K562 (cell line): ENCODE results near the gene R3HDM2. TPM values are rescaled to one million over a fixed set of nuclear protein-coding genes. Genes with fewer than 3 reads are reported as not detected.

ENCODE experiments used
- ARID1B ChIP-seq: fragments of 450-650 bp; IDR thresholded peaks from 2 replicates; pipeline ENCODE4 v1.6.1; 2016; ENCODE audit warnings: antibody characterized with exemption, mild to moderate bottlenecking, inconsistent platforms
- BACH1 ChIP-seq: fragments of 200-800 bp; sonication (Bioruptor generic); IDR thresholded peaks from 2 replicates; pipeline ENCODE4 v1.6.1; 2016; ENCODE audit warnings: missing genetic modification characterization, missing compliant biosample characterization
- BCOR ChIP-seq: fragments of 450-650 bp; IDR thresholded peaks from 2 replicates; pipeline ENCODE4 v1.6.1; 2016
- CHAMP1 ChIP-seq: fragments of 450-650 bp; IDR thresholded peaks from 2 replicates; pipeline ENCODE4 v1.6.1; 2016; ENCODE audit warnings: mild to moderate bottlenecking
- CHD1 ChIP-seq: fragments of 200-600 bp; sonication (generic); IDR thresholded peaks from one replicate; pipeline ENCODE4 v1.6.1; 2012; ENCODE audit warnings: mild to moderate bottlenecking, moderate library complexity, low read length, inconsistent platforms
- DPF2 ChIP-seq: fragments of 450-650 bp; IDR thresholded peaks from 2 replicates; pipeline ENCODE4 v1.6.1; 2016
- ETV1 ChIP-seq: fragments of 450-650 bp; conservative IDR thresholded peaks from 2 replicates; pipeline ENCODE4 v1.6.1; 2016; ENCODE audit warnings: missing genetic modification characterization, control low read depth, low read depth, missing compliant biosample characterization
- ETV5 ChIP-seq: sonication (generic); formaldehyde crosslinking; IDR thresholded peaks from 2 replicates; pipeline ENCODE4 v1.4.0; 2020; ENCODE audit warnings: low read depth, mild to moderate bottlenecking, missing genetic modification reagents
- ILF3 ChIP-seq: fragments of 450-650 bp; IDR thresholded peaks from 2 replicates; pipeline ENCODE4 v1.6.1; 2018; ENCODE audit warnings: antibody characterized with exemption, mild to moderate bottlenecking, moderate library complexity, borderline replicate concordance
- MED1 ChIP-seq: sonication (generic); formaldehyde crosslinking; IDR thresholded peaks from 2 replicates; pipeline ENCODE4 v1.8.1; 2023; ENCODE audit warnings: missing genetic modification reagents, borderline replicate concordance
- MEF2D ChIP-seq: conservative IDR thresholded peaks from 2 replicates; pipeline ENCODE4 v1.6.1; 2016; ENCODE audit warnings: low read depth, missing genetic modification characterization, missing compliant biosample characterization
- MYNN ChIP-seq, 2 experiments: sonication (generic); formaldehyde crosslinking in 1 of 2; IDR thresholded peaks; 2 replicates each; pipeline versions ENCODE4 v1.5.0 to v1.6.1; 2016 to 2020; ENCODE audit warnings: antibody characterized with exemption in 1 of 2, missing genetic modification reagents in 1 of 2
- NCOA4 ChIP-seq: fragments of 450-650 bp; IDR thresholded peaks from 2 replicates; pipeline ENCODE4 v1.6.1; 2018; ENCODE audit warnings: mild to moderate bottlenecking; ENCODE audit not compliant: partially characterized antibody
- POLR2AphosphoS2 ChIP-seq: IDR thresholded peaks from 2 replicates; pipeline ENCODE4 v1.6.1; 2012; ENCODE audit warnings: low read length, improper control_type of control experiment
- PRDM10 ChIP-seq: fragments of 450-650 bp; IDR thresholded peaks from 2 replicates; pipeline ENCODE4 v1.6.1; 2018; ENCODE audit not compliant: partially characterized antibody
- PRPF4 ChIP-seq: fragments of 200-400 bp; formaldehyde crosslinking; IDR thresholded peaks from one replicate; pipeline ENCODE4 v1.6.1; 2017; ENCODE audit warnings: low read length, low read depth, mild to moderate bottlenecking; ENCODE audit not compliant: insufficient read depth, poor library complexity, severe bottlenecking
- RBM25 ChIP-seq: fragments of 200-400 bp; formaldehyde crosslinking; IDR thresholded peaks from 2 replicates; pipeline ENCODE4 v1.6.1; 2018; ENCODE audit warnings: low read length, low read depth, moderate library complexity; ENCODE audit not compliant: severe bottlenecking
- SIX5 ChIP-seq, 2 experiments: IDR thresholded peaks; 2 replicates each; pipeline ENCODE4 v1.6.1; 2011; ENCODE audit warnings: low read length in 2 of 2, borderline replicate concordance in 1 of 2, low read depth in 1 of 2, mild to moderate bottlenecking in 1 of 2, moderate library complexity in 1 of 2; ENCODE audit not compliant: insufficient read depth in 1 of 2
- SMARCE1 ChIP-seq: fragments of 450-650 bp; IDR thresholded peaks from 2 replicates; pipeline ENCODE4 v1.7.1; 2016; ENCODE audit warnings: mild to moderate bottlenecking
- SRSF7 ChIP-seq: fragments of 200-400 bp; formaldehyde crosslinking; optimal IDR thresholded peaks from 2 replicates; pipeline ENCODE3; 2017; ENCODE audit warnings: mild to moderate bottlenecking, low read depth, low read length
- ZBTB1 ChIP-seq: sonication (generic); formaldehyde crosslinking; IDR thresholded peaks from 2 replicates; pipeline ENCODE4 v1.8.1; 2023; ENCODE audit warnings: missing genetic modification reagents, low read depth, mild to moderate bottlenecking, borderline replicate concordance
- ZFX ChIP-seq: sonication (generic); formaldehyde crosslinking; IDR thresholded peaks from 2 replicates; pipeline ENCODE4 v1.8.0; 2022; ENCODE audit warnings: mild to moderate bottlenecking, missing genetic modification reagents, moderate library complexity
- ZNF175 ChIP-seq: fragments of 200-800 bp; sonication (Bioruptor generic); IDR thresholded peaks from 2 replicates; pipeline ENCODE4 v1.6.1; 2016; ENCODE audit warnings: low read depth, mild to moderate bottlenecking, missing genetic modification characterization, missing compliant biosample characterization
- ZNF444 ChIP-seq: fragments of 250-450 bp; sonication (Bioruptor Pico); IDR thresholded peaks from 2 replicates; pipeline ENCODE4 v1.4.0; 2020; ENCODE audit warnings: mild to moderate bottlenecking, moderate library complexity
- polyA plus RNA-seq, 8 experiments: library from polyadenylated mRNA; depleted of rRNA in 4 of 8; stranded (reverse) in 5 of 8; unstranded in 3 of 8; fragments of >200 nt; fragmentation: Nextera tagmentation in 2 of 8; fragmentation: Illumina TruSeq in 1 of 8; extraction: Ambion mirVana in 2 of 8; extraction: Trizol in 1 of 8; gene quantifications; 2 replicates each; pipeline versions ENCODE4 v1.2.1 to v1.2.3, GENCODE V29; 2011 to 2014; ENCODE audit warnings: inconsistent platforms in 1 of 8, missing spikeins in 1 of 8
- total RNA-seq, 7 experiments: library from RNA; depleted of rRNA in 6 of 7; stranded (reverse); fragments of >200 nt in 6 of 7; fragmentation: Illumina TruSeq in 2 of 7; extraction: Trizol in 2 of 7; gene quantifications; 2 replicates each; pipeline versions ENCODE4 v1.2.1 to v1.2.3, GENCODE V29; 2011 to 2021; ENCODE audit warnings: low replicate concordance in 1 of 7

The R3HDM2 gene
- total and polyA plus RNA-seq, 9 of the 15 experiments (the other 6 are each of a cell fraction or from before 2014, with no cell fraction given): 3.3 to 18.8 (median 9.0) TPM

- TF ChIP-seq SRSF7 (no peak), ETV1 (tag) (0 out of 2 replicates have a peak, but pooled peaks have one; percentile 25), SIX5 (IDR thresholded peaks at IDR 0.05; ENCODE audit: borderline replicate concordance in 1 of 2, insufficient read depth in 1 of 2, low read depth in 1 of 2, low read length in 2 of 2) (no peak), BACH1 (tag) (no peak), NCOA4 (no peak), MEF2D (no peak), ETV5 (CRISPR knock-in tag) (peak; percentile 79; the same call in 1 of the 2 replicates), ILF3 (no peak), PRPF4 (no peak), ZBTB1 (CRISPR knock-in tag) (peak; percentile 88; the same call in 1 of the 2 replicates), MYNN (IDR thresholded peaks at IDR 0.05) (no peak), MYNN (CRISPR knock-in tag; IDR thresholded peaks at IDR 0.05) (no peak), ZNF175 (CRISPR knock-in tag) (no peak; the same call in 1 of the 2 replicates), BCOR (peak; percentile 22; the same call in 1 of the 2 replicates), ZNF444 (CRISPR knock-in tag) (no peak), ZFX (CRISPR knock-in tag) (peak; percentile 98), ARID1B (no peak), MED1 (CRISPR knock-in tag) (no peak), POLR2AphosphoS2 (peak; percentile 62; the same call in 1 of the 2 replicates), CHD1 (no peak), DPF2 (no peak), PRDM10 (peak; percentile 40), SMARCE1 (no peak; the same call in 1 of the 2 replicates), RBM25 (no peak), CHAMP1 (no peak)
Observed at GRCh38 chr12:57430931-57431566, at the start of gene R3HDM2 (continued).
